GM10266 (cell line): ENCODE results near the gene OR6T1.

Experiments
- DNase-seq: peaks from one replicate; pipeline ENCODE4 v3.0.0; 2012; ENCODE audit errors: extremely low spot score
- CTCF ChIP-seq: IDR thresholded peaks from 2 replicates; pipeline ENCODE4 v1.5.1; 2012; ENCODE audit warnings: mild to moderate bottlenecking, low read depth; ENCODE audit not compliant: control insufficient read depth, insufficient read depth; ENCODE audit errors: missing control alignments

Gene OR6T1

GRCh38 chr11:123942413-123942812, 1.2 kb downstream of the OR6T1 start:
- DNase-seq = no peak
- TF ChIP-seq CTCF = no peak

GRCh38 chr11:123939317-123939716, 4.3 kb downstream of the OR6T1 start, which contains the start of gene OR4D5:
OR4D5 (plus strand) TSS chr11:123939617; CDS start chr11:123939617, 0 bp downstream.
- DNase-seq = no peak
- no peak for TF ChIP-seq CTCF

- DNase-seq = no peak
- TF ChIP-seq CTCF = no peak
Measured at GRCh38 chr11:123924027-123924426, 19.6 kb downstream of the OR6T1 start.

- no peak for DNase-seq
- no peak for TF ChIP-seq CTCF
Measured at GRCh38 chr11:123920943-123921342, 22.7 kb downstream of the OR6T1 start.

- no peak for DNase-seq
- TF ChIP-seq CTCF = no peak
Measured at GRCh38 chr11:123905826-123906225, 37.8 kb downstream of the OR6T1 start.

- no peak for DNase-seq
- TF ChIP-seq CTCF = no peak
Measured at GRCh38 chr11:123904932-123905331, 38.7 kb downstream of the OR6T1 start.

- DNase-seq = peak; percentile 11
- TF ChIP-seq CTCF = no peak
Measured at GRCh38 chr11:123903932-123904331, 39.7 kb downstream of the OR6T1 start.
